ENCODE measurements around the gene KCNH1.

DNA sequence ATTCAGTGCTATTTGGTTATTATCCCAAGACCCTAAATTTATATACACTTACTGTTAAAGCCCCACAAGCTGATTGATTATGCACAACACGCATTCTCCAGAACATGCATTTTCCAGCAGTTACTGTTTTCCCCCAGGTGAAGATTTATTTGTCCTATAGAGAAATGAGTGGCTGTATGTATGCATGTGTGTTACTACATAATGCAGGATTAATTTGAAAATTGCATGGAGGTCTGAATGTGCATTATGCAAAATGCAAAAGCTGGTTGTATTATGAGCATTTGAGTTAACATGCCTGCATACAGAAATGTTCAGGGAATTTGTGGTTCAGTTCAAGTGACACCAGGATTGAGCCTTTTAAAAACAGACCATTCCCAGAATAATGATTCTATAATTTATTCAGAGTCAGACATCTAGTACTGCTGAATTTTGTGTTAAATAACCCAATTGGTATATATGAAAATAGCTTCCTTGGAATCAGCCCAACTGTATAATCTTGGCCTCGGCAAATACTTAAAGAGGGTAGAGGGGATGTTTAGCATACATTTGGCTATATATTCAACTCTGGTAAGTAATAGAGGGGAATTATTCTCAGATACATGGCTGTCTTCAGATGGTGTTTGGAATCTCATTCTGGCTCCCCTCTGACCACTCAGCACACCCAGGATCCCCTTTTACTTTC, 485.2 kb downstream of the KCNH1 start:
- TF ChIP-seq, protein P1, sequence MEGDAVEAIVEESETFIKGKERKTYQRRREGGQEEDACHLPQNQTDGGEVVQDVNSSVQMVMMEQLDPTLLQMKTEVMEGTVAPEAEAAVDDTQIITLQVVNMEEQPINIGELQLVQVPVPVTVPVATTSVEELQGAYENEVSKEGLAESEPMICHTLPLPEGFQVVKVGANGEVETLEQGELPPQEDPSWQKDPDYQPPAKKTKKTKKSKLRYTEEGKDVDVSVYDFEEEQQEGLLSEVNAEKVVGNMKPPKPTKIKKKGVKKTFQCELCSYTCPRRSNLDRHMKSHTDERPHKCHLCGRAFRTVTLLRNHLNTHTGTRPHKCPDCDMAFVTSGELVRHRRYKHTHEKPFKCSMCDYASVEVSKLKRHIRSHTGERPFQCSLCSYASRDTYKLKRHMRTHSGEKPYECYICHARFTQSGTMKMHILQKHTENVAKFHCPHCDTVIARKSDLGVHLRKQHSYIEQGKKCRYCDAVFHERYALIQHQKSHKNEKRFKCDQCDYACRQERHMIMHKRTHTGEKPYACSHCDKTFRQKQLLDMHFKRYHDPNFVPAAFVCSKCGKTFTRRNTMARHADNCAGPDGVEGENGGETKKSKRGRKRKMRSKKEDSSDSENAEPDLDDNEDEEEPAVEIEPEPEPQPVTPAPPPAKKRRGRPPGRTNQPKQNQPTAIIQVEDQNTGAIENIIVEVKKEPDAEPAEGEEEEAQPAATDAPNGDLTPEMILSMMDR (conservative IDR thresholded peaks at IDR 0.05; ENCODE audit: low read depth in 2 of 2) = no peak
- TF ChIP-seq EZH2 (IDR thresholded peaks at IDR 0.05; ENCODE audit: low read depth, unreplicated experiment) = no peak
- TF ChIP-seq POLR2AphosphoS5 (IDR thresholded peaks at IDR 0.05; ENCODE audit: low read depth) = no peak
- TF ChIP-seq EZH2phosphoT487 (IDR thresholded peaks at IDR 0.05; ENCODE audit: unreplicated experiment) = no peak
- TF ChIP-seq, protein P2, sequence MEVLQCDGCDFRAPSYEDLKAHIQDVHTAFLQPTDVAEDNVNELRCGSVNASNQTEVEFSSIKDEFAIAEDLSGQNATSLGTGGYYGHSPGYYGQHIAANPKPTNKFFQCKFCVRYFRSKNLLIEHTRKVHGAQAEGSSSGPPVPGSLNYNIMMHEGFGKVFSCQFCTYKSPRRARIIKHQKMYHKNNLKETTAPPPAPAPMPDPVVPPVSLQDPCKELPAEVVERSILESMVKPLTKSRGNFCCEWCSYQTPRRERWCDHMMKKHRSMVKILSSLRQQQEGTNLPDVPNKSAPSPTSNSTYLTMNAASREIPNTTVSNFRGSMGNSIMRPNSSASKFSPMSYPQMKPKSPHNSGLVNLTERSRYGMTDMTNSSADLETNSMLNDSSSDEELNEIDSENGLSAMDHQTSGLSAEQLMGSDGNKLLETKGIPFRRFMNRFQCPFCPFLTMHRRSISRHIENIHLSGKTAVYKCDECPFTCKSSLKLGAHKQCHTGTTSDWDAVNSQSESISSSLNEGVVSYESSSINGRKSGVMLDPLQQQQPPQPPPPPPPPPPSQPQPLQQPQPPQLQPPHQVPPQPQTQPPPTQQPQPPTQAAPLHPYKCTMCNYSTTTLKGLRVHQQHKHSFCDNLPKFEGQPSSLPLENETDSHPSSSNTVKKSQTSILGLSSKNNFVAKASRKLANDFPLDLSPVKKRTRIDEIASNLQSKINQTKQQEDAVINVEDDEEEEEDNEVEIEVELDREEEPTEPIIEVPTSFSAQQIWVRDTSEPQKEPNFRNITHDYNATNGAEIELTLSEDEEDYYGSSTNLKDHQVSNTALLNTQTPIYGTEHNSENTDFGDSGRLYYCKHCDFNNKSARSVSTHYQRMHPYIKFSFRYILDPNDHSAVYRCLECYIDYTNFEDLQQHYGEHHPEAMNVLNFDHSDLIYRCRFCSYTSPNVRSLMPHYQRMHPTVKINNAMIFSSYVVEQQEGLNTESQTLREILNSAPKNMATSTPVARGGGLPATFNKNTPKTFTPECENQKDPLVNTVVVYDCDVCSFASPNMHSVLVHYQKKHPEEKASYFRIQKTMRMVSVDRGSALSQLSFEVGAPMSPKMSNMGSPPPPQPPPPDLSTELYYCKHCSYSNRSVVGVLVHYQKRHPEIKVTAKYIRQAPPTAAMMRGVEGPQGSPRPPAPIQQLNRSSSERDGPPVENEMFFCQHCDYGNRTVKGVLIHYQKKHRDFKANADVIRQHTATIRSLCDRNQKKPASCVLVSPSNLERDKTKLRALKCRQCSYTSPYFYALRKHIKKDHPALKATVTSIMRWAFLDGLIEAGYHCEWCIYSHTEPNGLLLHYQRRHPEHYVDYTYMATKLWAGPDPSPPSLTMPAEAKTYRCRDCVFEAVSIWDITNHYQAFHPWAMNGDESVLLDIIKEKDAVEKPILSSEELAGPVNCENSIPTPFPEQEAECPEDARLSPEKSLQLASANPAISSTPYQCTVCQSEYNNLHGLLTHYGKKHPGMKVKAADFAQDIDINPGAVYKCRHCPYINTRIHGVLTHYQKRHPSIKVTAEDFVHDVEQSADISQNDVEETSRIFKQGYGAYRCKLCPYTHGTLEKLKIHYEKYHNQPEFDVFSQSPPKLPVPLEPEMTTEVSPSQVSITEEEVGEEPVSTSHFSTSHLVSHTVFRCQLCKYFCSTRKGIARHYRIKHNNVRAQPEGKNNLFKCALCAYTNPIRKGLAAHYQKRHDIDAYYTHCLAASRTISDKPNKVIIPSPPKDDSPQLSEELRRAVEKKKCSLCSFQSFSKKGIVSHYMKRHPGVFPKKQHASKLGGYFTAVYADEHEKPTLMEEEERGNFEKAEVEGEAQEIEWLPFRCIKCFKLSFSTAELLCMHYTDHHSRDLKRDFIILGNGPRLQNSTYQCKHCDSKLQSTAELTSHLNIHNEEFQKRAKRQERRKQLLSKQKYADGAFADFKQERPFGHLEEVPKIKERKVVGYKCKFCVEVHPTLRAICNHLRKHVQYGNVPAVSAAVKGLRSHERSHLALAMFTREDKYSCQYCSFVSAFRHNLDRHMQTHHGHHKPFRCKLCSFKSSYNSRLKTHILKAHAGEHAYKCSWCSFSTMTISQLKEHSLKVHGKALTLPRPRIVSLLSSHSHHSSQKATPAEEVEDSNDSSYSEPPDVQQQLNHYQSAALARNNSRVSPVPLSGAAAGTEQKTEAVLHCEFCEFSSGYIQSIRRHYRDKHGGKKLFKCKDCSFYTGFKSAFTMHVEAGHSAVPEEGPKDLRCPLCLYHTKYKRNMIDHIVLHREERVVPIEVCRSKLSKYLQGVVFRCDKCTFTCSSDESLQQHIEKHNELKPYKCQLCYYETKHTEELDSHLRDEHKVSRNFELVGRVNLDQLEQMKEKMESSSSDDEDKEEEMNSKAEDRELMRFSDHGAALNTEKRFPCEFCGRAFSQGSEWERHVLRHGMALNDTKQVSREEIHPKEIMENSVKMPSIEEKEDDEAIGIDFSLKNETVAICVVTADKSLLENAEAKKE (CRISPR knock-in tag; IDR thresholded peaks at IDR 0.05) = no peak
- TF ChIP-seq, protein P3, sequence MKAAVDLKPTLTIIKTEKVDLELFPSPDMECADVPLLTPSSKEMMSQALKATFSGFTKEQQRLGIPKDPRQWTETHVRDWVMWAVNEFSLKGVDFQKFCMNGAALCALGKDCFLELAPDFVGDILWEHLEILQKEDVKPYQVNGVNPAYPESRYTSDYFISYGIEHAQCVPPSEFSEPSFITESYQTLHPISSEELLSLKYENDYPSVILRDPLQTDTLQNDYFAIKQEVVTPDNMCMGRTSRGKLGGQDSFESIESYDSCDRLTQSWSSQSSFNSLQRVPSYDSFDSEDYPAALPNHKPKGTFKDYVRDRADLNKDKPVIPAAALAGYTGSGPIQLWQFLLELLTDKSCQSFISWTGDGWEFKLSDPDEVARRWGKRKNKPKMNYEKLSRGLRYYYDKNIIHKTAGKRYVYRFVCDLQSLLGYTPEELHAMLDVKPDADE (IDR thresholded peaks at IDR 0.05) = no peak
- TF ChIP-seq, protein P4, sequence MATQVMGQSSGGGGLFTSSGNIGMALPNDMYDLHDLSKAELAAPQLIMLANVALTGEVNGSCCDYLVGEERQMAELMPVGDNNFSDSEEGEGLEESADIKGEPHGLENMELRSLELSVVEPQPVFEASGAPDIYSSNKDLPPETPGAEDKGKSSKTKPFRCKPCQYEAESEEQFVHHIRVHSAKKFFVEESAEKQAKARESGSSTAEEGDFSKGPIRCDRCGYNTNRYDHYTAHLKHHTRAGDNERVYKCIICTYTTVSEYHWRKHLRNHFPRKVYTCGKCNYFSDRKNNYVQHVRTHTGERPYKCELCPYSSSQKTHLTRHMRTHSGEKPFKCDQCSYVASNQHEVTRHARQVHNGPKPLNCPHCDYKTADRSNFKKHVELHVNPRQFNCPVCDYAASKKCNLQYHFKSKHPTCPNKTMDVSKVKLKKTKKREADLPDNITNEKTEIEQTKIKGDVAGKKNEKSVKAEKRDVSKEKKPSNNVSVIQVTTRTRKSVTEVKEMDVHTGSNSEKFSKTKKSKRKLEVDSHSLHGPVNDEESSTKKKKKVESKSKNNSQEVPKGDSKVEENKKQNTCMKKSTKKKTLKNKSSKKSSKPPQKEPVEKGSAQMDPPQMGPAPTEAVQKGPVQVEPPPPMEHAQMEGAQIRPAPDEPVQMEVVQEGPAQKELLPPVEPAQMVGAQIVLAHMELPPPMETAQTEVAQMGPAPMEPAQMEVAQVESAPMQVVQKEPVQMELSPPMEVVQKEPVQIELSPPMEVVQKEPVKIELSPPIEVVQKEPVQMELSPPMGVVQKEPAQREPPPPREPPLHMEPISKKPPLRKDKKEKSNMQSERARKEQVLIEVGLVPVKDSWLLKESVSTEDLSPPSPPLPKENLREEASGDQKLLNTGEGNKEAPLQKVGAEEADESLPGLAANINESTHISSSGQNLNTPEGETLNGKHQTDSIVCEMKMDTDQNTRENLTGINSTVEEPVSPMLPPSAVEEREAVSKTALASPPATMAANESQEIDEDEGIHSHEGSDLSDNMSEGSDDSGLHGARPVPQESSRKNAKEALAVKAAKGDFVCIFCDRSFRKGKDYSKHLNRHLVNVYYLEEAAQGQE (IDR thresholded peaks at IDR 0.05; ENCODE audit: unreplicated experiment) = no peak
- TF ChIP-seq CREB1 (CRISPR knock-in tag; IDR thresholded peaks at IDR 0.05; ENCODE audit: low read depth) = no peak
- no peak for TF ChIP-seq STAT1 (IDR thresholded peaks at IDR 0.05; ENCODE audit: unreplicated experiment)
- TF ChIP-seq ZNF114 (CRISPR knock-in tag; IDR thresholded peaks at IDR 0.05) = no peak
- no peak for TF ChIP-seq JUNB (IDR thresholded peaks at IDR 0.05; ENCODE audit: unreplicated experiment)
- TF ChIP-seq ZNF331 (CRISPR knock-in tag; IDR thresholded peaks at IDR 0.05; ENCODE audit: low read depth) = no peak

Data from GM23338 (cell line).